ENCODE results near the gene SYS1.

SYS1 gene

GRCh38 chr20:45362804-45363610, at the start of gene SYS1:
Gene SYS1, plus strand, starts transcription at chr20:45363156. Its CDS starts 376 bp downstream, at chr20:45363532.
- DNase-seq, result peak; percentile 99

GRCh38 chr20:45313943-45314342, 49.0 kb upstream of the SYS1 start:
- no peak for DNase-seq

GRCh38 chr20:45315672-45316071, 47.3 kb upstream of the SYS1 start:
- no peak for DNase-seq

GRCh38 chr20:45316150-45317080, 46.5 kb upstream of the SYS1 start:
- DNase-seq, result no peak

- no peak for DNase-seq
Measured at GRCh38 chr20:45317826-45318225, 45.1 kb upstream of the SYS1 start.

GRCh38 chr20:45318386-45318939, 44.5 kb upstream of the SYS1 start:
- peak; percentile 14 for DNase-seq

GRCh38 chr20:45318948-45319347, 44.0 kb upstream of the SYS1 start:
- DNase-seq, result no peak

GRCh38 chr20:45320948-45321595, 41.9 kb upstream of the SYS1 start:
- DNase-seq, result peak; percentile 37

- DNase-seq, result peak; percentile 88
Measured at GRCh38 chr20:45322952-45323383, 40.0 kb upstream of the SYS1 start.

- DNase-seq, result no peak
Measured at GRCh38 chr20:45323731-45324130, 39.2 kb upstream of the SYS1 start.

GRCh38 chr20:45325371-45325770, 37.6 kb upstream of the SYS1 start:
- DNase-seq, result no peak

GRCh38 chr20:45328451-45328850, 34.5 kb upstream of the SYS1 start:
- no peak for DNase-seq

GRCh38 chr20:45329497-45330319, 33.2 kb upstream of the SYS1 start:
- DNase-seq, result no peak

GRCh38 chr20:45330476-45330875, 32.5 kb upstream of the SYS1 start:
- no peak for DNase-seq

GRCh38 chr20:45336530-45337366, 26.2 kb upstream of the SYS1 start:
- no peak for DNase-seq

- no peak for DNase-seq
Measured at GRCh38 chr20:45337367-45338120, 25.4 kb upstream of the SYS1 start.

GRCh38 chr20:45338121-45339030, 24.6 kb upstream of the SYS1 start:
- no peak for DNase-seq

GRCh38 chr20:45339084-45339483, 23.9 kb upstream of the SYS1 start:
- no peak for DNase-seq

- no peak for DNase-seq
Measured at GRCh38 chr20:45339799-45340198, 23.2 kb upstream of the SYS1 start.

Data from suppressor macrophage treated with lipopolysaccharide for 4 hours (primary cell).